ENCODE results near the gene ABHD17B. TPM values are rescaled to one million over a fixed set of nuclear protein-coding genes. Genes with fewer than 3 reads are reported as not detected.

The ABHD17B gene
- total RNA-seq, 2 donors from 2014 or later: 20.6 to 33.6 TPM

DNA sequence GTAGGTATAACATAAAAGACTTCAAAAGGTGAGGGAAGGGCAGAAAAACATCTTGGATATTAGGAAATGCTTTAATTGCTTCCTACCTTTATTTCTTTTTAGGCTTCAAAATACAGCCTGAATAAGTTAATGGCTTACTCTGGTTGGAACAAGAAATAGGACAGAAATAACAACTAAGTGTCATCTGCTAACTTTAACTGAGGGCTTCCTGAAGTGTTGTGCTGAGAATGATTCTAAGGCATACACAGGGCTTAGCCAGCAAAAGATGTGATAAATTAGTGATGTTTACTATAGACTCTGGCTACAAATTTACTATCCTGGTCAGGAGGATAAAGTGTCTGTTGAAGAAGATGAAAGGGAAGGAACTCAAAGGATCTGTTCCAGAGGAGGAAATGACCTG, 34.2 kb downstream of the ABHD17B start:
- Histone ChIP-seq H3K4me3 (no peak overlapping the region), H3K4me1 (no peaks in the 10 kb centered on the region), H3K9me3 (no peaks in the 10 kb centered on the region), H3K9ac (ENCODE audit: low read depth in 2 of 2, low read length in 2 of 2) (no peak overlapping the region), H3K27me3 (no peaks in the 10 kb centered on the region), H3K27ac (no peak overlapping the region), H3K36me3 (no peaks in the 10 kb centered on the region)
- no peak for DNase-seq
- intact Hi-C loops (cut with DNase I): no loop called here
- TF ChIP-seq, protein P1, sequence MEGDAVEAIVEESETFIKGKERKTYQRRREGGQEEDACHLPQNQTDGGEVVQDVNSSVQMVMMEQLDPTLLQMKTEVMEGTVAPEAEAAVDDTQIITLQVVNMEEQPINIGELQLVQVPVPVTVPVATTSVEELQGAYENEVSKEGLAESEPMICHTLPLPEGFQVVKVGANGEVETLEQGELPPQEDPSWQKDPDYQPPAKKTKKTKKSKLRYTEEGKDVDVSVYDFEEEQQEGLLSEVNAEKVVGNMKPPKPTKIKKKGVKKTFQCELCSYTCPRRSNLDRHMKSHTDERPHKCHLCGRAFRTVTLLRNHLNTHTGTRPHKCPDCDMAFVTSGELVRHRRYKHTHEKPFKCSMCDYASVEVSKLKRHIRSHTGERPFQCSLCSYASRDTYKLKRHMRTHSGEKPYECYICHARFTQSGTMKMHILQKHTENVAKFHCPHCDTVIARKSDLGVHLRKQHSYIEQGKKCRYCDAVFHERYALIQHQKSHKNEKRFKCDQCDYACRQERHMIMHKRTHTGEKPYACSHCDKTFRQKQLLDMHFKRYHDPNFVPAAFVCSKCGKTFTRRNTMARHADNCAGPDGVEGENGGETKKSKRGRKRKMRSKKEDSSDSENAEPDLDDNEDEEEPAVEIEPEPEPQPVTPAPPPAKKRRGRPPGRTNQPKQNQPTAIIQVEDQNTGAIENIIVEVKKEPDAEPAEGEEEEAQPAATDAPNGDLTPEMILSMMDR (IDR thresholded peaks at IDR 0.05): no peak

DNA sequence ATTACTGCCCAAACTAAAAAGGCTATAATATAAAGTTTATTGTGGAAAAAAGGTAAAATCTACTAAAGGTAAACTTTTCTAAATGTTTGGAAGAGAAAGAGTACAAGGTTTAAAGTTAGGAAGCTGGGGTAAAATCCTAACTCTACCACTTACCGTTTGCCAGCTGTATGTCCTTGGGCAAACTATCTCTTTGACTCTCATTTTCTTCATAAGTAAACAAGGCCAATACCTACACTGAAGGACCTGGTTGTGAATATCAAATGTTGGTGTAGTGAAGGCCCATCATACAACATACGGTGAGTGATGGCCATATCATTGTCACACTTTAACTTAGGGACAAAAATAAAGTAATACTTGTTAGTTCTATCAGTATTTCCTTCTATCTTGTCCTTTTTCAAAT, 34.9 kb downstream of the ABHD17B start:
- H3K9ac ChIP-seq (ENCODE audit: low read depth in 2 of 2, low read length in 2 of 2): no peak overlapping the region
- H3K27me3 ChIP-seq: no peaks in the 10 kb centered on the region
- H3K27ac ChIP-seq: no peak overlapping the region
- H3K36me3 ChIP-seq: no peaks in the 10 kb centered on the region
- TF ChIP-seq, protein P1 (IDR thresholded peaks at IDR 0.05): no peak
- no peaks in the 10 kb centered on the region for H3K9me3 ChIP-seq
- H3K4me3 ChIP-seq: no peak overlapping the region
- no peaks in the 10 kb centered on the region for H3K4me1 ChIP-seq
- no peak for DNase-seq
- intact Hi-C loops (cut with DNase I): no loop called here

DNA sequence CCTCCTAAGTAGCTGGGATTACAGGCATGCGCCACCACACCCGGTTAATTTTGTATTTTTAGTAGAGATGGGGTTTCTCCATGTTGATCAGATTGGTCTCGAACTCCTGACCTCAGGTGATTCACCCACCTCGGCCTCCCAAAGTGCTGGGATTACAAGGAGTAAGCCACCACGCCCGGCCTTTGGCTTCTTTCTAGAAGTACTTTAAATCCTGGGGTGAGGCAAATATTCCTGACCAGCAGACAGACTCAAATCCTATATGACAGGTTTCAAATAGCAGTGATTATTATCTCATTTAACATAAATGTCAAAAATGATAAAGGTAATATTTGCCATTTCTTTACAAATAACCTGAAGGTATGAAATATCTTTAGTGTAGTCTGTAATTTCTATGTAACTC, 35.6 kb downstream of the ABHD17B start:
- no peak overlapping the region for H3K9ac ChIP-seq (ENCODE audit: low read depth in 2 of 2, low read length in 2 of 2)
- no peaks in the 10 kb centered on the region for H3K4me1 ChIP-seq
- no peak overlapping the region for H3K27ac ChIP-seq
- no peaks in the 10 kb centered on the region for H3K9me3 ChIP-seq
- H3K4me3 ChIP-seq: no peak overlapping the region
- no peaks in the 10 kb centered on the region for H3K36me3 ChIP-seq
- no peak for DNase-seq
- intact Hi-C loops (cut with DNase I): no loop called here
- no peaks in the 10 kb centered on the region for H3K27me3 ChIP-seq
- TF ChIP-seq, protein P1 (IDR thresholded peaks at IDR 0.05): no peak

DNA sequence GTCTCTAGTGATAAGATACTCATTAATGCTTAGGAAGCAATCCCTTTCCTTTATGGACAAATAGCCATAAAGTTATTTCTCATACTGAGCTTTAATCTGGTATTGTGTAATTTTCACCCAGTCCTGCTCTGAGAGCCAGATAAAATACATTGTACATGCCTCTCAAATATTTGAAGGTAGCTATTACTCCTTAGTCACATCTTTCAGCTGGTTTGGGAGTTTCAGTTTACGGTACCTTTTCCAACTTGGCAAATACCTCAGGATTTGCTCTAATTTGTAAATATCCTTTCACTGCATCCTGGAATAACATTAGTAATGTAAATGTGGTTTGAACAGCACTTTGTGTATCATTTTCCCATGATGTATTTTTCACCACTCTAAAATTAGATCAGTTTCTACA, 47.4 kb downstream of the ABHD17B start:
- DNase-seq: no peak
- Histone ChIP-seq H3K9me3 (no peaks in the 10 kb centered on the region), H3K9ac (ENCODE audit: low read depth in 2 of 2, low read length in 2 of 2) (no peak overlapping the region), H3K36me3 (no peaks in the 10 kb centered on the region), H3K27me3 (no peaks in the 10 kb centered on the region), H3K4me1 (no peaks in the 10 kb centered on the region), H3K27ac (no peak overlapping the region), H3K4me3 (no peak overlapping the region)
- intact Hi-C loops (cut with DNase I): no loop called here
- TF ChIP-seq, protein P1 (IDR thresholded peaks at IDR 0.05): no peak

DNA sequence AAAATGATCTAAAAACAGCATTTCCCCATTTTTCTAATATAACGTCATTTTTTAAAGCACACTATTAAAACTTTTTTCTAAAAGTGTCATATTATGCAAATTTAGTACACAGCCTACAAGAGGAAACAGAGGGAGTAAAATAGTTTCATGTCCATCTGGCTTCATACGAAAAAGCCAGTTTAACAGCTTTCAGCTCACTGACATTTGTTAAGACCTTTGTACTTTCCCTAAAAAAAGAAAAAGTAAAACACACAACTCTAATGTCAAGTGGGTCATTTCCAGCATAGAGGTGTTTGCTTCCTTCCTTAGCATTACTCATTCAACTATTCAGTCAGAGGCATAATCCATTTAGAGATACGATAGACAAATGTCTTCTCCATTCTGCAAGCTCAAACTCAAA, 49.4 kb downstream of the ABHD17B start:
- Histone ChIP-seq H3K9me3 (no peaks in the 10 kb centered on the region), H3K36me3 (no peaks in the 10 kb centered on the region), H3K4me1 (no peaks in the 10 kb centered on the region), H3K27ac (no peak overlapping the region), H3K27me3 (no peaks in the 10 kb centered on the region), H3K9ac (ENCODE audit: low read depth in 2 of 2, low read length in 2 of 2) (no peak overlapping the region), H3K4me3 (no peak overlapping the region)
- intact Hi-C loops (cut with DNase I): no loop called here
- TF ChIP-seq, protein P1 (IDR thresholded peaks at IDR 0.05): no peak
- DNase-seq: no peak

DNA sequence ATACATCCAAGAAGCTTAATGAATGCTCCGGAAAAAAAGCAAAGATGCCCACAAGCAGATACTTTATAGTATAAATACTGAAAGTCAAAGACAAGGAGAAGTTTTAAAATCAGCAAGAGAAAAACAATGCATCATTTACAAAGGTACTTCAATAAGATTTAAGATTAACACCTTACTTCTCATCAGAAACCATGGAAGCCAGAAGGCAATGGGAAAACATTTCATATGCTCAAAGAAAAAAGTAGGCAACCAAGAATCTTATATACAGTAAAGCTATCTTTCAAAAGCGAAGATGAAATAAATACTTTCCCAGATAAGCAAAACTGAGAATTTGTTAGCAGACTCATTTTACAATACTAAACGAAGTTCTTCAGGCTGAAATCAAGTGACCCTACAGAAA, 51.1 kb downstream of the ABHD17B start:
- Histone ChIP-seq H3K27ac (no peak overlapping the region), H3K9me3 (no peaks in the 10 kb centered on the region), H3K36me3 (no peaks in the 10 kb centered on the region), H3K4me3 (no peak overlapping the region), H3K27me3 (no peaks in the 10 kb centered on the region), H3K4me1 (no peaks in the 10 kb centered on the region), H3K9ac (ENCODE audit: low read depth in 2 of 2, low read length in 2 of 2) (no peak overlapping the region)
- intact Hi-C loops (cut with DNase I): no loop called here
- TF ChIP-seq, protein P1 (IDR thresholded peaks at IDR 0.05): no peak
- no peak for DNase-seq
